NCI-H187 (cell line): ENCODE results near the gene ADD1.
"Not testable (repeated sequence)": the region's sequence is repeated elsewhere in the genome, so short reads cannot be mapped to it uniquely, and the experiment has no call there.

Experiments used
- DNase-seq, 2 experiments: peaks; one replicate each; lab custom pipeline; 2025; lab: John Stamatoyannopoulos, UW

ADD1 gene

DNA sequence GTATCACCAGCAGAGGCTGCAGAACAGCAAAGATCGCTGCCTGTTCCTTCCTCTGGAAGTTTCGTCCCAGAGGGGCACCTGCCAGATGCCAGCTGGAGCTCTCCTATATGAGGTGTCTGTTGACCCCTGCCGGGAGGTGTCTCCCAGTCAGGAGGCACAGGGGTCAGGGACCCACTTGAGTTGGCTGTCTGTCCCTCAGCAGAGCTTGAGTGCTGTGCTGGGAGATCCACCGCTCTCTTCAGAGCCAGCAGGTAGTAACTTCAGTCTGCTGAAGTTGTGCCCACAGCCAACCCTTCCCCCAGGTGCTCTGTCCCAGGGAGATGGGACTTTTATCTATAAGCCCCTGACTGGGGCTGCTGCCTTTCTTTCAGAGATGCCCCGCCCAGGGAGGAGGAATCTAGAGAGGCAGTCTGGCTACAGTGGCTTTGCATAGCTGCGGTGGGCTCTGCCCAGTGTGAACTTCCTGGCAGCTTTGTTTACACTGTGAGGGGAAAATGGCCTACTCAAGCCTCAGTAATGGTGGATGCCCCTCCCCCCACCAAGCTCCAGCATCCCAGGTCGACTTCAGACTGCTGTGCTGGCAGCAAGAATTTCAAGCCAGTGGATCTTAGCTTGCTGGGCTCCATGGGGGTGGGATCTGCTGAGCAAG lies 78.9 kb downstream of the ADD1 start:
- not testable (repeated sequence) for DNase-seq

DNA sequence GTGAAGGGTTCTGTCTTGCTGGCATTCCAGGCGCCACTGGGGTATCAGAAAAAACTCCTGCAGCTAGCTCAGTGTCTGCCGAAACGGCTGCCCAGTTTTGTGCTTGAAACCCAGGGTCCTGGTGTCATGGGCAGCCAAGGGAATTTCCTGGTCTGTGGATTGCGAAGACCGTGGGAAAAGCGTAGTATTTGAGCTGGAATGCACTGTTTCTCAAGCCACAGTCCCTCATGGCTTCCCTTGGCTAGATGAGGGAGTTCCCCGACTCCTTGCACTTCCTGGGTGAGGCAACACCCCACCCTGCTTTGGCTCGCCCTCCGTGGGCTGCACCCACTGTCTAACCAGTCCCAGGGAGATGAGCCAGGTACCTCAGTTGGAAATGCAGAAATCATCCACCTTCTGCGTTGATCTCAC lies 79.5 kb downstream of the ADD1 start:
- DNase-seq = no peak

DNA sequence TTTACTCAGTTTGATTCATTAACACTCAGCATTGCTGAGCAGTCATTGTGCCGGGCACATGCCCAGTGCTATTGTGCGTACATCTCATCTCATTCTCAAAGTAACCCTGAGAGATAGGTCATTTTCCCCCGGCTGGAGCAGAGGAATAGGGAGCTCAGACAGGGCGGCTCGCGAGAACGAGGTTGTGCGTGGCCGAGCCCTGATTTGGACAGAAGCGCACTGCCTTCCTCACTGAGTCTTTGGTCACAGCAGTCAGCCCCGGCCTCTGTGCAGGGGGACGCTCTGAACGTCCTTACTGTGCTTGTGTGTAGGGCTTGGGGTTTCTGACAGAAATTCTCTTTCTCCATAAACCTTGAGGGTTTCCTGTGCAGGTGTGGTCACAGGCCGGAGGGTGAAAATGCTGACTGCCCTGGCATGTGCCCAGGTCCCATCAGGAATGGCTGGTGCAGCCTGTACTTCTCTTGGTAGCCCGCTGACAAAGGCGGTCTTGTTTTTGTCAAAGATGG lies 80.1 kb downstream of the ADD1 start:
- DNase-seq = no peak

DNA sequence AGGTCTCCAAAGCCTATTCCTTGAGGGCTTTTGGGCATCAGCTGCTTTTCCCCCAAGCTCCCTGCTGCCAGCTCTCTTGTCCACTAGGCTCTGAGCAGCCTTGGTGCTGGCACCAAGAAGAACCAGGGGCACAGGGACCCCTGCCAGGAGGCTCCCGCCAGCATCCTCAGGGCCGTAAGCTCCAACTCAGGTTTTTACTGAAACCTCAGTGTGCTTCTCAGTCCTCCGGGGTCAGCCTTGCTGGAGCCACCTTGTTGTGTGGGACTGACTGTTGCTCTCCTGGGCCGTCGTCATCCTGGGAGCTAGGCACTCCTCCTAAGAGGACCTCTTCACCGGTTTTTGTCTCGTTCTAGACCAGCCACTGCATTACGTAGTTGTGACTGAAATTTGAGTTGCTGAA lies 80.6 kb downstream of the ADD1 start:
- DNase-seq = no peak

DNA sequence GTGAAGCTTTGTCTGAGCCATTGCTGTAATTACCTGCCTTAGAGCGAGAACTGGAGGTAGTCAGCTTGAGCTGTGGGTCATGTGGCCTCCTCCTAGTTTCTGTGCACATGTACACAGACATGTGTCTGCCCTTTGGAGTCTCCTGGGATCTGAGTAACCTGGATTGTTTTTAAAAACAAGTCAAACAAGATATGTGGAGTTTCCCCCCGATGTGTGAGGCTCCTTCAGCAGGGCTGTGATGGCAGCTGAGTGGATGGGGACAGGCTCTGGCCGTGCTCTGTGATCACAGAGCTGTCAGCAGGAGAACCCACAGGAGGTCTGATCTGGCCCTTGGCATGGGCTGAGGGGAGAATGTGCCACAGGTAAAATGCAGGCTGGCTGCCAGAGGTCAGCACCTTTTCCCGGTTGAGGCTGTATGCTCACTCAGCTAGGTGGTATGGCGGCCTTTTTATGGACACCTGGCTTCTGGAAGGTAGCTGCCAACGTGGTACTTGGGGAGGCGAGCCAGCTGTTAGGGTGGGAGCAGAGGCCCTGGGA lies 81.2 kb downstream of the ADD1 start:
- no peak for DNase-seq

DNA sequence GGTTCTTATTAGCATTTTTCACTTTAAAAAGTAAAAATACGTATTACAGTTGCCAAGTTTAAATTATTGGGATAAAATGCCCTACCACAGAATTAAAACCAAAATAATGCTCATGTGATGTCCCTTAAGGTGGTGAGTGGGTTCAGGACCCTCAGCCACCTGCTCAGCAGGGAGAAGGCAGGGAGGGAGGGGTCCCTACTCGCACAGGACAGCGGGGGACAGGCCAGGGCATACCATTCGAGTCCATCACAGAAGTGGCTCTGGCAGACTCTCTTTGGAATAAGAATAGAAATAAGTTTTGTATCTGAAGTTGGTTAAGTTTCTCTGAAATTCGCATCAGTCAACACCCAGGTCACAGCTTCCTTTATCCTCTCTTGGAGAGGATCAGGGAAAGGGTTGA lies 81.9 kb downstream of the ADD1 start:
- DNase-seq = no peak

DNA sequence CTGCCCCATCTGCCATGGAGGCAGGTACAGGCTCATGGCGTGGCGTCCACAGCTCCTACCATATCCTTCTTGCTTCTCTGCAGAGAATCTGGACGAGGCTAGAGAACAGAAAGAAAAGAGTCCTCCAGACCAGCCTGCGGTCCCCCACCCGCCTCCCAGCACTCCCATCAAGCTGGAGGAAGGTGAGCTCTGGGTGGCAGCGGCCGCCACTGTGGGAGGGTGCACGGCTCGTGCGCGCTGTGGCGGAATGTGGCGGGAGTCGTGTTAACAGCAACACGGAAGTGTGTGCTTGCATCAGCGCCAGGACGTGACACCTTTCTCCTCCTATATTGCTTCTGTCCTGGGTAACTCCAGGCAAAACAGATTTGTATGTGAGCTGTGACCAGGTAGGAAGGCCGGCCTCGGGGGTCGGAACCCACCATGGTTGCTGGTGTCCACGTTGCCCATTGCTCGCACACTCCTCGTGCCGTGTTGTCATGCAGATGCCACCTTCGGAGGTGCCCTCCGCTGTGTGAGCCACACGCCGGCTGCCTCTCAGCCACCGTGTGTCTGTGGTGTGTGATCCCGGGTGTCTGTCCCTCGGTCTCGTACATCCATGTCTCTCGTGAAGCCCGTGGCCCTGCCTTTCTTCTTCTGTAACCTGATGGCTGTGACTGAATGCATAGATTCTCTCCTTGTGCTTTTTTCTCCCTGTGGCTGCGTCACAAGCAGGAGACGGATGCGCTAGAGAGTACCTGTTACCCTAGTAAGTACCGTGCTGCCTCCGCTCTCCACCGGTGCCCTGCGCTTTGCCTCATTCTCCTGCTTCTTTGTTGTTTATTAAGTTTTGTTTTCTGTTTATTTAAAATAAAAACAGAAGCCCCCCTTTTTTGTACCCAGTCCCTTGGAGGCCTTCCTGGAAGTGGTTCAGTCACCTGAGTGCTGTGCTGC lies 82.6 kb downstream of the ADD1 start:
- no peak for DNase-seq

DNA sequence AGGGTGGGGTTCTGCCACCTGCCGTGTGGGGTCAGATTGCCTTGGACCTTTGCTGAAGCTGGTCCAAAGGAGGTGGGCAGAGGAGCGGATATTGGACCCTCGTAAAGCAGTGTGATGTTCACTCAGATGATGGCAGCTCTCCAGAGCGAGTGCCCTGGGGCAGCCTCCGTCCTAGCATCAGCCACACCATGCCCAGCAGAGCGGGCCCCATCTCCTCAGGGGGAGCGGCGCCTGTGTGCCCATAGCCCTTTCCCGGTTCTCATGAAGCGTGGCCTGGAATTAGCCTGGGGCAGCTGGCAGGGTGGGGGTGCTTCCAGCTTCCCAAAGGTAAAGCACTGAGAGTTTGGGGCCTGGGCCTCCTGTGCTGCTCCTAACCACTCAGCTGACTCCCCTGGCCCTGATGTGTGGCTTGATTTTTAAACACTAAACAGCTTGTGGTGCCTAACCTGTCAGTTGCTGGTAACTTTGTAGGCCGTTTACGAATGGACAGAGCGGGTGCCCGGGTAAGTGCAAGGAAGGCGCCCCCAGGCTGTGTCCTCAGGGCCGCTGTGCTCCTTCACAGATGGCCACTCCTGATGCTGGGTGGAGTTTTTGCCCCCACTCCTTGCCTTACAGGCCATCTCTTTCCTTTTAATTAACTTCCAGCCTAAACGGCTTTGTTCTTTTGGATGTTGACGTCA lies 83.5 kb downstream of the ADD1 start:
- DNase-seq = no peak

DNA sequence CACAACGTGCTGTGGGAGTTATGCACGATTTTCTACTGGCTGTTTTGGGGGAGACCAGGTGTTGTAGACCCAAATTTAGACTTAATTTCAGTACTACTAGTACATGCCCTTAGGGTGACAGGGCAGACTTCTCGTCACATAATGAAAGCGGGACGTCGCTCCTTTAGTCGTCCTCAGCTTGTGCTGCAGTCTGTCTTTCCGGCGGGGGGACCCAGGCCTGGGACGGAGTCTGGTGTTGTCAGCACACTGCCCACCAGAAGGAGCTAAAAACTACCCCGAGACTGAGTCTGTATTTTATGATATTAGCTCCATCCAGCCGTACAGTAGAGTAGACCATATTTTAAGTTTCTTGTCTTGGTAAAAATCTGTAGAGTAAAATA lies 84.0 kb downstream of the ADD1 start:
- no peak for DNase-seq

DNA sequence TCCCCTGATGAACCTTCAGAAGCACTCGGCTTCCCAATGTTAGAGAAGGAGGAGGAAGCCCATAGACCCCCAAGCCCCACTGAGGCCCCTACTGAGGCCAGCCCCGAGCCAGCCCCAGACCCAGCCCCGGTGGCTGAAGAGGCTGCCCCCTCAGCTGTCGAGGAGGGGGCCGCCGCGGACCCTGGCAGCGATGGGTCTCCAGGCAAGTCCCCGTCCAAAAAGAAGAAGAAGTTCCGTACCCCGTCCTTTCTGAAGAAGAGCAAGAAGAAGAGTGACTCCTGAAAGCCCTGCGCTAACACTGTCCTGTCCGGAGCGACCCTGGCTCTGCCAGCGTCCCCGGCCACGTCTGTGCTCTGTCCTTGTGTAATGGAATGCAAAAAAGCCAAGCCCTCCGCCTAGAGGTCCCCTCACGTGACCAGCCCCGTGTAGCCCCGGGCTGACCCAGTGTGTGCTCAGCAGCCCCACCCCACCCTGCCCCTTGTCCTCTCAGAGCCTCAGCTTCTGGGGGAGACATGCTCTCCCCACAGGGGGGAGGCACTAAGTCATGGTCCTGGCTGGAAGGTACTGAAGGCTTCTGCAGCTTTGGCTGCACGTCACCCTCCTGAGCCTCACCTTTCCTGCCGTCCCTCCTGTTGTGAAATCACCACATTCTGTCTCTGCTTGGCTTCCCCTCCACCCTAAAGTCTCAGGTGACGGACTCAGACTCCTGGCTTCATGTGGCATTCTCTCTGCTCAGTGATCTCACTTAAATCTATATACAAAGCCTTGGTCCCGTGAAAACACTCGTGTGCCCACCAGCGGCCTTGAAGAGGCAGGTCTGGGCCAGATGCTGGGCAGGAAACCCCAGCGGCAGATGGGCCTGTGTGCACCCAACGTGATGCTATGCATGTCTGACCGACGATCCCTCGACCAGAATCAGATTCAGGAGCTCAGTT lies 84.9 kb downstream of the ADD1 start:
- DNase-seq = no peak

DNA sequence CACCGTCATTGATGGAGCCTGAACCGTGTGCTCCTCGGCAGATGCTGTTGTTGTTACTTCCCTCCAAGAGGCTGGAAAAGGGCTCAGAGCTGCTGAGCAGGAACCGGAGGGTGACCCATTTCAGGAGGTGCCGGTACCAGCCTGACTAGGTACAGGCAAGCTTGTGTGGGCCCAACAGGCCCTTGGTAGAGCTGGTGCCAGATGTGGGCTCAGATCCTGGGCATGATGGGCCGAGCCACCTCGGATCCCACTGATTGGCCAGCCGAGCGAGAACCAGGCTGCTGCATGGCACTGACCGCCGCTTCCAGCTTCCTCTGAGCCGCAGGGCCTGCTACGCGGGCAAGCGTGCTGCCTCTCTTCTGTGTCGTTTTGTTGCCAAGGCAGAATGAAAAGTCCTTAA lies 85.8 kb downstream of the ADD1 start:
- DNase-seq = no peak

DNA sequence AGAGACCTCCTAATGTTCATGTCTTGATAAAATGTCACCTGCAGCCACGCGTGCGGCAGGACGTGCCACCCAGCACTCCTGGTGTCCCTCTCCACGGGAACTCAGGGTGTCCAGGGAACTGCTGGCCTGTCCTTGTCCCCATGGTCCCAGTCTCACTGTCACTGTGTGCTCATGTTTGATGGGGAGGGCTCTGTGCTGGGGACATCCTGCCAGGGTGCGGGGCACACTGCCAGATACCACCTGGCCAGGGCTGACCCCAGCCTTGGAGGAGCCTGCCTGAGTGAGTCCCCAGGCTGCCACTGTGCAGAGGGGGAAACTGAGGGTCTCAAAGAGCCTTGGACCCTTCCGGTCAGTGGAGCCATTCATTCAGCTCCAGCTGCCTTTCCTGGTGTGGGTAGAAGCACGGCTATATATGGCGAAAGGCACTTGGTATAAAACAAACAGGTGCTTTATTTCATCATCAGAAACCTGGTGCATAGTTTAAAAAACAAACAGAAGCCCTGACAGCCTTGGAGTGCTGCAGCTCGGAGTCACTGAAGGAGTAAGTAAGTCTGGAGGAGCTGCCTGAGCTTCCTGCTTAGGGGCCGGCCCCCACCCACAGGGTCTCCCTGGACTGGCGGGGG lies 86.6 kb downstream of the ADD1 start:
- no peak for DNase-seq

DNA sequence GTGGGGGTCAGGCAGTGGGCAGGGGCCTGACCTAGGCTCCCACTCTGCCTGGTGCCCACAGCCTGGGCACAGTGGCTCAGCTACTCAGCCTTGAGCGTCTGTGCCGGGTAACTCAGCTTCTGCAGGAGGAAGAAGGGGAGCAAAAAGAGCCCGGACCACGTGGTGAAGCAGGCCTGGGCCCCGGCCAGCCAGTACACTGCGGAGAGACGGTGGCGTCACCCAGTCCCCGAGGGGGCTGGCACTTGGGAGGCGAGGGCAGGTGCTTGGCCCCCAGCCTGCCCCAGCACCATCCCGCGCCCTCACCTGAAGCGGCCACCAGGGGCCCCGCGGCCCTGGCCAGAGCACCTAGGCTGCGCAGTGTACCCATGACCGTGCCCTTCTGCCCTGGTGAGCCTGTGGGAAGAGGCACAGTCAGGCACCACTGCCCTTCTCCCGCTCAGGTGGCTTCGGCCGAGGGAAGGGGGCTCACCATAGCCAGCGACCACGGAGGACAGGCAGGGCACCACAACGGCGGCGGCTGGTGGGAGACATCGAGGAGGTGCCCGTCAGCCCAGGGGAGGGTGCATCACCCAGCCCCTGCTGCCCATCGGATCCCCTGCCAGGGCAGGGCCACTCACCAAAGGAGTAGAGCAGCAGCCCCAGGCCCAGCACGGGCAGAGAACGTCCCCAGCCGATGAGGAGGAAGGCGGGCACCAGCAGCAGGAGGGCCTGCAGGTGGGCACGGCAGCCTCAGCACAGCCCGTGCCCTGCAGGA lies 87.3 kb downstream of the ADD1 start:
- DNase-seq = no peak

DNA sequence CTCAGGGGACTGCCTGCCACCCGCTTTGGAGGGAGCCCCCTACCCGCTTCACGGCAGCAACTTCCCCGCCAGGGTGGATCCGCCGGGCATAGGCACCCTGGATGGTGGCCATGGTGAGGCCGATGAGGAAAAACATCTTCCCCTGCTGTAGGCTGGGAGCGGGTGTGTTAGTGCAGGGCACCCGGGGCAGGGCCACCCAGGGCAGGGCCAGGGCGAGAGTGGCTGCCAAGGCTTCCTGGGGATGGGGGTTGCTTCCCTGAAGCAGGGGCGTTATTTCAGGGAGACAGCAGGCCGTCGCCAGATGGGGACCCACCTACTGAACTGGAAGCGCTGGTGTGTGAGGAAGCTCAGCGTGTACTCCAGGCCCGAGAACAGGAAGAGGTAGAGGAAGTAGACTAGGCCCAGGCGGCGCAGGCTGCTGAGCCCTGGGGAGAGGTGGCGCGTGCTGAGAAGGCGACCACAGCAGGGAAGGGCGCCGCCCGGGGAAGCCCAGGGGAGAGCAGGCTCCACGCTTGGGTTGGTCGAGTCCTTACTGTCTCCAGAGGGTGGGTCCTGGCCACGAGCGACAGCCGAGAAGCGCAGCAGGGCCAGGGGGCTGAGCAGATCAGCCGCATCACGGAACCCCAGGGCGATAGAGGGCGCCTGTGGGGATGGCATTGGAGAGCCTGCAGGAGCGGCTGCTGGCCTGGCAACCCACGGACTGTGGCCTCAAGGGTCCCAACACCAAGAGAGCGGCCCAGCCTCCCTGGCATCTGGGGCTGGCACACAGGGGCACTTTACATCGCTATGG lies 88.1 kb downstream of the ADD1 start:
- no peak for DNase-seq

DNA sequence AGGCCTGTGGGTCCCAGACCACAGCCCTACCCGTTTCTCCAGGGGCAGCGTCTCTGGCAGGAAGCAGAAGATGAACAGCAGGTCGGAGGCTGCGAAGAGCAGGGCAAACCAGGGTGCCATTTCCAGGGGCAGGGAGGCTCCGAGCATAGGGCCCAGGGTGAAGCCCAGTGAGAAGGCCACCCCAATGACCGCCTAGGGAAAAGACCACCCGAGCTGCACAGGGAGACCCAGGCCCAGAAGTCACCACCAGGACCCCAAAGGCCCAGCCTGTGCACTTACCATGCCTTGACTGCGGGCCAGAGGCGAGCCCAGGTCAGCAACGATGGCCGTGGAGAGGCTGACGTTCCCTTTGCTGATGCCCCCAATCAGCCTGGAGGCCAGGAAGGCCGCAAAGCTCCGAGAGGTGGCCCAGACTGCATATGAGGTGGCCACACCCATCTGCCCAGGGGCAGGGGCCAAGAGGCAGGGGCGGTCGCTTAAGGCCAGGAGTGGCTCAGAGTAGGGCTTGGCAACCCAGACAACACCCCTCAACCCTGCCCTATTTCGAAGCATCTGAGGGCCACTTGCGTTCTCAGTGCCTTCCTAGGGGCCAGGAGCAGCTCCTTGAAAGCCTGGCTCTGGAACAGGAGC lies 88.8 kb downstream of the ADD1 start:
- no peak for DNase-seq

DNA sequence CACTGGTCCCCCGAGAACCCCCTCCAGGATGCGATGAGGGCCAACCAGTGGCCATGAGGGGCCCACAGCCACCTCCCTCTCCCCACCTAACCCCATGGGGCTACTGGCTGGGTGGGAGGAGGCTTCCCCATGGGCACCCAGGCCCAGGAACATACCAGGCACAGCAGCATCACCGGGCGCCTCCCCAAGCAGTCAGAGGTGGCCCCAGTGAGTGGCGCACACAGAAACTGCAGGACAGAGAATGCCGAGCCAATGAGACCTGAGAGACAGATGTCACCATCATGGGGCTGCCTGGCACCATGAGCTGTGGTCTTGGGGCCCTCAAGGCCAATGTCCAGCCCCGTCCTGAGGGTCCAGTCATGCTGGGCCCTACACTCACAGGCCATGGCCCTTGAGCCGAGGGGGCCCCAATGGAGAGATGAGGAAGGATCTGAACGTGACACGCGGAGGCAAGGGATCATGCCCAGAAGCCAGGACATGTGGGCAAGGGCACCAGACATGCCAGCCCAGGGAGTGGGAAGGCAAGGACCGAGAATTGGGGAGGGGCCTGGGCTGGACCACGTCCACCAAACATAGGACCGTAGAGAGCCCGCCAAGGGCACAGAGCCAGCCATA lies 89.4 kb downstream of the ADD1 start:
- no peak for DNase-seq

DNA sequence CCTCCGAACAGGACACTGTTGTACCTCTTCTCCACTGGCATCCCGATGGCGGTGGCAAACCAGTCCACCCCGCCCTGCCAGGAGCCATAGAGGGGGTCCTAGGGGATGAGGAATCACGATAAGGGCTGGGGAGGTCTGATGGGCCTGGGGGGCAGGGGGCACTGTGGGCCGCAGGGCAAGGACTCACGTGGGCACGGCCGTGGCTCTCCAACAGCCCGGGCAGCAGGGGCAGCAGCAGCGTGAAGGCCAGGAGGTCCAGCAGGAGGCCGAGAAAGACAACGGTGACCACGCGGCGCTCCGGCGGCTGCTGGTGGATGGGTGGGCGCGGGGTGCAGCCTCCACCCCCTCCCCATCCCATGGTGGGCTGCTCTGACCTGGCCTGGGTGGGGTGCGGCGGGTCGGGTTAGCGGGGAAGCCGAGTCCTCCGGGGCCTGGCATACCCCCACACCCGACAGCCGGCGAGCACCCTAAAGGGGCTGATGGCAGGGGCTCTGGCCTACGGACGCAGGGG lies 90.0 kb downstream of the ADD1 start:
- no peak for DNase-seq
